Mononuclear cell (primary cell): Measurements from ENCODE around the gene GOLGB1. TPM values are rescaled to one million over a fixed set of nuclear protein-coding genes. Genes with fewer than 3 reads are reported as not detected.
"Not testable (repeated sequence)": the region's sequence is repeated elsewhere in the genome, so short reads cannot be mapped to it uniquely, and the experiment has no call there.

Experiments
- H3K27me3 ChIP-seq: 2 replicates; pipeline ENCODE4 v1.6.0; 2011; ENCODE audit warnings: low read length, control low read depth; ENCODE audit not compliant: insufficient read depth
- H3K4me1 ChIP-seq: 2 replicates; pipeline ENCODE4 v1.5.1; 2011; ENCODE audit warnings: mild to moderate bottlenecking, low read length, control low read depth; ENCODE audit not compliant: insufficient read depth
- H3K4me3 ChIP-seq: 2 replicates; pipeline ENCODE4 v1.5.1; 2011; ENCODE audit warnings: mild to moderate bottlenecking, low read length, moderate library complexity
- H3K9me3 ChIP-seq: 2 replicates; pipeline ENCODE4 v1.5.1; 2011; ENCODE audit warnings: low read depth, mild to moderate bottlenecking, control low read depth, low read length
- total RNA-seq: library from RNA; depleted of rRNA; stranded (reverse); fragments of >200 nt; gene quantifications from one replicate; pipeline ENCODE4 v1.2.3, GENCODE V29; 2012

Gene GOLGB1
- total RNA-seq, 1 donor, result 36.3 TPM

DNA sequence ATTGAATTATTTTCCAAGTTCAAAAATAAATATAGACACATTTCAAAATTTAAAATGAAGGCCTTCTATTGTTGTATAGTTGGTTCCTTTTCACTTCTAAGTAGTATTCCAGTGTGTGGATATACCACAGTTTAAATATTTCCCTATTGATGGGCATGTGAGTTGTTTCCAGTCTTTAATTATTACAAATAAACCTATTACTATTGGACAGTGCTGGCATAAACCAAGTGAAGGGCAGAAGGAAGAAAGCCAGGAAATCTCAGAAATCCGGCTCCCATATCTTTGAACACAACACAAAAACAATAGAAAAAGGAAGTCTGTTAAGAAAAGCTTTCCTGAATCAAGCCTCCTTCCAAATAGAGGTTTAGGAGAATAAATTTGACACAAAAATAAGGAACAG, 26.1 kb downstream of the GOLGB1 start:
- H3K27me3 ChIP-seq, result no peaks in the 10 kb centered on the region
- H3K9me3 ChIP-seq, result no peaks in the 10 kb centered on the region
- H3K4me3 ChIP-seq, result no peak overlapping the region
- no peaks in the 10 kb centered on the region for H3K4me1 ChIP-seq

DNA sequence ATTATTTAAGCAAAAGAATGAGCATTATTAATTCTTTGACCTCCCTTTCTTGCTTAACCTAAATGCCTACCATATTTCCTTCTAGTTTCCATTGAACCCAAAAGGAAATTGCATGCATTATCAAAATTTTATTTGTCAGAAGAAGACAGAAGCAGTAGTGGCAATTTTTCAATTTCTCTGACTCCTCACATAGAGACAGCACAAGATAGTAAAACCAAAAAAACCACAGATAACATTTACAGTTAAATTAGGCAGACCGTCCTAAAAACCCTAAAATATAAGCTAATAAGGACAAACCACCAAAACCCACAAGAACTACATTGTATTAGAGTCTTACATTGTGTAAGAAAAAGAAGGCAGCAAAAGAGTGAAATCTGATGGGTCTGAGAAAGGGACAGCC, 27.1 kb downstream of the GOLGB1 start:
- Histone ChIP-seq H3K4me3 (no peak overlapping the region), H3K9me3 (no peaks in the 10 kb centered on the region)

GRCh38 chr3:121720163-121720562, 29.4 kb downstream of the GOLGB1 start:
- H3K27me3 ChIP-seq, result no peaks in the 10 kb centered on the region
- no peaks in the 10 kb centered on the region for H3K9me3 ChIP-seq
- H3K4me3 ChIP-seq, result no peak overlapping the region

More for the DNA sequence above, 27.1 kb downstream of the GOLGB1 start:
- Histone ChIP-seq H3K27me3 (no peaks in the 10 kb centered on the region), H3K4me1 (no peaks in the 10 kb centered on the region)

GRCh38 chr3:121719423-121719822, 30.1 kb downstream of the GOLGB1 start:
- Histone ChIP-seq H3K27me3 (no peaks in the 10 kb centered on the region), H3K9me3 (no peaks in the 10 kb centered on the region)

More at GRCh38 chr3:121720163-121720562, 29.4 kb downstream of the GOLGB1 start:
- H3K4me1 ChIP-seq, result no peaks in the 10 kb centered on the region

GRCh38 chr3:121718205-121718846, 31.2 kb downstream of the GOLGB1 start:
- H3K27me3 ChIP-seq, result no peaks in the 10 kb centered on the region
- H3K4me1 ChIP-seq, result no peaks in the 10 kb centered on the region
- H3K4me3 ChIP-seq, result no peak overlapping the region
- no peaks in the 10 kb centered on the region for H3K9me3 ChIP-seq

More at GRCh38 chr3:121719423-121719822, 30.1 kb downstream of the GOLGB1 start:
- Histone ChIP-seq H3K4me1 (no peaks in the 10 kb centered on the region), H3K4me3 (no peak overlapping the region)

DNA sequence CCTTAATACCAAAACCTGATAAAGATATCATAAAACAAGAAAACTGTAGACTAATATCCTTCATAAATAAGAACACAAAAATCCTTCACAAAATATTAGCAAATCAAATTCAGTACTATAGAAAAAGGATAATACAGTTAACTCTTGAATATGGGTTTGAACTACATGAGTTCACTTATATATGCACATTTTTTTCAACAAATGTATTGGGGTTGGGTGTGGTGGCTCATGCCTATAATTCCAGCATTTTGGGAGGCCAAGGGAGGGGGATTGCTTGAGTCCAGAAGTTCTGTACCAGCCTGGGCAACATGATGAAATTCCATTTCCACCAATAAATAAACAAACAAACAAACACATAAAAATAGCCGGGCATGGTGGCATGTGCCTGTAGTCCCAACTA, 39.2 kb downstream of the GOLGB1 start:
- Histone ChIP-seq H3K4me3 (no peak overlapping the region), H3K27me3 (no peaks in the 10 kb centered on the region), H3K9me3 (no peaks in the 10 kb centered on the region), H3K4me1 (no peaks in the 10 kb centered on the region)

DNA sequence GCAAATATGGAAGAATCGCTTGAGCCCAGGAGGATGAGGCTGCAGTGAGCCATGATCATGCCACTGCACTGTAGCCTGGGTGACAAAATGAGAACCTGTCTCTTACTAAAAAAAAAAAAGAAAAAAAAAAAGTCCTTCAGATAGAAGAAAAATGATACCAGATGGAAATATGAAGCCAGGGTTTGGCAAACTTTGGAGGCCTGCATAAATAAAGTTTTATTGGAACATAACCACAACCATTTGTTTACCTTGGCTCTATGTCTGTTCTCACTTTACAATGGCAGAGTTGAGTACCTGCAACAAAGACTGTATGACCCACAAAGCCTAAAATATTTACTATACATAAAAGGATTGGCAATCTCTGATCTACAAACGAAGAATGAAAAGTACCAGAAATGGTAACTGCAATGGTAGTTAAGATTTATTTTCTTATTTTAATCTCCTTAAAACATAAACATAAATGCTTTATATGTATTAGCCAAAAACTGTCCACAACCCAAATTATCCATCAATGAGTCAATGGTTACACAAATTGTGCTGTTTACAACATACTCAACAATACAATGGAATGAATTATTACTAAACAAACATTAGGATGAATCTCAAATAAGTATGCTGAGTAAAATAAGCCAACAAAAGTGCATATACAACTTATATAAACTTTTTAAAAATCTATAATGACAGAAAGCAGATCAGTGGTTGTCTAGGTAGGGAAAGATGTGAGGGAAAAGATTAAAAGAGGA, 41.8 kb downstream of the GOLGB1 start:
- Histone ChIP-seq H3K4me3 (no peak overlapping the region), H3K9me3 (no peaks in the 10 kb centered on the region), H3K27me3 (no peaks in the 10 kb centered on the region), H3K4me1 (no peaks in the 10 kb centered on the region)

GRCh38 chr3:121705541-121705940, 44.0 kb downstream of the GOLGB1 start:
- no peaks in the 10 kb centered on the region for H3K9me3 ChIP-seq
- H3K27me3 ChIP-seq, result no peaks in the 10 kb centered on the region
- H3K4me1 ChIP-seq, result no peaks in the 10 kb centered on the region
- no peak overlapping the region for H3K4me3 ChIP-seq

DNA sequence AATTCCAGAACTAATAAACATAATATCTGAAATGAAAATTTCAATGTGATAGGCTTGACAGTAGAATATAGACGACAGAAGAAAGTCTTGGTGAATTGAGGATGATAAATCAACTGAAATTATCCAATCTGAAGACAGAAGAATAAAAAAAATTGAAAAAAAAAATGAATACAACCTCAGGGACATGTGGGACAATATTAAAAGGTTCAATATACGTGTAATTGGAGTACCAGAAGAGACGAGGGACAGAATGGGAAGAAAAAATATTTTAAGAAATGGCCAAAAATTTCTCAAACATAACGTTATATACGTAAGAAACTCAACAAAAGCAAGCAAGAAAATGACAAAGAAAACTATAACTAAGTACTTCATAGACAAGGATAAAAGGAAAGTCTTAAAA, 45.6 kb downstream of the GOLGB1 start:
- Histone ChIP-seq H3K9me3 (no peaks in the 10 kb centered on the region), H3K4me1 (no peaks in the 10 kb centered on the region), H3K4me3 (no peak overlapping the region), H3K27me3 (no peaks in the 10 kb centered on the region)

- no peaks in the 10 kb centered on the region for H3K27me3 ChIP-seq
- H3K4me3 ChIP-seq, result no peak overlapping the region
- H3K4me1 ChIP-seq, result no peaks in the 10 kb centered on the region
- H3K9me3 ChIP-seq, result no peaks in the 10 kb centered on the region
Observed at GRCh38 chr3:121698901-121699300, 50.6 kb downstream of the GOLGB1 start.

DNA sequence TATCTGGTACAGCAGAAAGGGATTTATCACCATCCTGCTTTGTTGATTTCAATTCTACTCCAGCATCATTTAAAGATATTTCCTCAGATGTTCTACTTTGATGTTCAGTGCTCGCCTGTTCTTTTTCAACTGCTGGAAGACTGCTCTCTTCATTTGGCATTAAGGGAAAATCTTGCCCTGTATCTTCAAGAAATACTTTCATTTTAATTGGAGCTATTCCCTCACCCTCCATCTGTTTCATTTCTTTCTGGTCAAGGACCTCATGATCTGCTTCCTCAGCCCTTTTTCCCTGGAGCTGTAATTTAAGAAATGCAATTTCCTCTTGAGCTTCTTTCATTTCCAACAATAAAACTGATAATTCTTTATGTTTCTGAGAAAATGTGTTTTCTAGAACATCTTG, 51.1 kb downstream of the GOLGB1 start:
- no peaks in the 10 kb centered on the region for H3K4me1 ChIP-seq
- H3K27me3 ChIP-seq, result no peaks in the 10 kb centered on the region
- H3K9me3 ChIP-seq, result no peaks in the 10 kb centered on the region
- H3K4me3 ChIP-seq, result no peak overlapping the region

DNA sequence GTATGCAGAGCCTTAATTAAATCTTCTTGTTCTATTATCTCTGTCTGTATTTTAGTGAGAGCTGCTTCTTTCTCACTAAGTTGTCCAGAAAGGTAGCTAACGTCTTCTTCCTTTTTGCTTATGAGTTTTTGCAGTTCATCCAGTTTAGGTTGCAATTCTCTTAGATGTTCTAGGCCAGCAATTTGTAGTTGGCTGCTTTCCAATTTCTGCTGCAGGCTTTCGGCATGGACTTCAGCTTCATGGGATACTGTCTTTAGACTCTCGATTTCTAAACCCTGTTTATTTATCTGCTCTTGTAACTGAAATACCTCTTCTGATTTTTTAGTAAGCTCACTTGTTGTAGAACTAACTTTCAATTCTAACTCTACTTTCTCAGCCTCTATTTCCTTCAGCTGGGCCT, 53.4 kb downstream of the GOLGB1 start:
- no peaks in the 10 kb centered on the region for H3K27me3 ChIP-seq
- no peaks in the 10 kb centered on the region for H3K9me3 ChIP-seq
- no peak overlapping the region for H3K4me3 ChIP-seq
- no peaks in the 10 kb centered on the region for H3K4me1 ChIP-seq

- Histone ChIP-seq H3K4me1 (peaks cover 5% of the 10 kb centered on the region), H3K27me3 (no peaks in the 10 kb centered on the region), H3K4me3 (no peak overlapping the region), H3K9me3 (no peaks in the 10 kb centered on the region)
Observed at GRCh38 chr3:121692010-121692699, 57.4 kb downstream of the GOLGB1 start.

DNA sequence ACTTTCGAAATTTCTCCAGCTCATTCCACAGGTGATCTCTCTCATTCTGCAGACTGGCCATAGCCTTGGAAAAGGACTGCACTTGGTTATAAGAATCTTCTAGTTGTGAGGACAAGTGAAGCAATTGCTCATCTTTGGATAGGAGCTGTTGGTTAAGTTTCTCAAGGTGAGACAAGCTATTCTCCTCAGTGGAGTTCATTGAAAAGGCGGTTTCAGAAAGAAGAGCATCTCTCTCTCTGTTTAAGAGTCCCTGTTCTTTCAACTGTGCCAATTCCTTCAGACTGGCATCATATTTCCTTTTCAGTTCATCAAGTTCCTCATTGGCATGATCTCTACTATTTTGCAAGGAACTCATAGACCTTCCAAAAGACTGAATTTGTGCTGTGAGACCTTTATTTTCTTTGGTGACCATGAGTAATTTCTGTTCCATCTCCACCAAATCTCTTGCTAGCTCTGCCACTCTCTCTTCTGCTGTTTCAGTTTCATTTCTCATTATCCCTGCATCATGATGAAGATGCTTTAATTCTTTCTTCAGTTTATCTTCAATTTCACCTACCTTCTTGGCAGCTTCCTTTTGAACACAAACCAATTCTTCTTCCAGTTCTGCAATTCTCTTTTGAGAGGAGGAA, 58.6 kb downstream of the GOLGB1 start:
- H3K4me3 ChIP-seq, result no peak overlapping the region
- no peaks in the 10 kb centered on the region for H3K9me3 ChIP-seq
- no peaks in the 10 kb centered on the region for H3K27me3 ChIP-seq
- peaks cover 5% of the 10 kb centered on the region for H3K4me1 ChIP-seq

DNA sequence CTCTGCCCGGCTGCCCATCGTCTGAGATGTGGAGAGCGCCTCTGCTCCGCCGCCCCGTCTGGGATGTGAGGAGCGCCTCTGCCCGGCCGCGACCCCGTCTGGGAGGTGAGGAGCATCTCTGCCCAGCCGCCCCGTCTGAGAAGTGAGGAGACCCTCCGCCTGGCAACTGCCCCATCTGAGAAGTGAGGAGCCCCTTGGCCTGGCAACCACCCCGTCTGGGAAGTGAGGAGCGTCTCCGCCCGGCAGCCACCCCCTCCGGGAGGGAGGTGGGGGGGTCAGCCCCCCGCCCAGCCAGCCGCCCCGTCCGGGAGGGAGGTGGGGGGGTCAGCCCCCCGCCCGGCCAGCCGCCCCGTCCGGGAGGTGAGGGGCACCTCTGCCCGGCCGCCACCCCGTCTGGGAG, 60.8 kb downstream of the GOLGB1 start:
- not testable (repeated sequence) for H3K9me3 ChIP-seq, H3K4me3 ChIP-seq

More for the DNA sequence above, 60.8 kb downstream of the GOLGB1 start:
- not testable (repeated sequence) for H3K4me1 ChIP-seq, H3K27me3 ChIP-seq
